Fibroblast of villous mesenchyme (primary cell): ENCODE results near the gene TSHZ2. TPM values are rescaled to one million over a fixed set of nuclear protein-coding genes. Genes with fewer than 3 reads are reported as not detected.

Source experiments
- DNase-seq: peaks from one replicate; pipeline ENCODE4 v3.0.0-alpha.2; 2010; ENCODE audit warnings: low read depth
- H3K4me3 ChIP-seq: 2 replicates; pipeline ENCODE4 v1.5.1; 2011; ENCODE audit warnings: low read depth, mild to moderate bottlenecking, low read length
- CTCF ChIP-seq: IDR thresholded peaks from 2 replicates; pipeline ENCODE4 v1.5.1; 2012; ENCODE audit warnings: low read depth, mild to moderate bottlenecking, low read length; ENCODE audit not compliant: insufficient read depth
- total RNA-seq: library from RNA; depleted of rRNA; stranded (reverse); fragments of >200 nt; gene quantifications from 2 replicates; pipeline ENCODE4 v1.2.3, GENCODE V29; 2012

The TSHZ2 gene
- total RNA-seq, 1 donor, result 2.6 TPM

DNA sequence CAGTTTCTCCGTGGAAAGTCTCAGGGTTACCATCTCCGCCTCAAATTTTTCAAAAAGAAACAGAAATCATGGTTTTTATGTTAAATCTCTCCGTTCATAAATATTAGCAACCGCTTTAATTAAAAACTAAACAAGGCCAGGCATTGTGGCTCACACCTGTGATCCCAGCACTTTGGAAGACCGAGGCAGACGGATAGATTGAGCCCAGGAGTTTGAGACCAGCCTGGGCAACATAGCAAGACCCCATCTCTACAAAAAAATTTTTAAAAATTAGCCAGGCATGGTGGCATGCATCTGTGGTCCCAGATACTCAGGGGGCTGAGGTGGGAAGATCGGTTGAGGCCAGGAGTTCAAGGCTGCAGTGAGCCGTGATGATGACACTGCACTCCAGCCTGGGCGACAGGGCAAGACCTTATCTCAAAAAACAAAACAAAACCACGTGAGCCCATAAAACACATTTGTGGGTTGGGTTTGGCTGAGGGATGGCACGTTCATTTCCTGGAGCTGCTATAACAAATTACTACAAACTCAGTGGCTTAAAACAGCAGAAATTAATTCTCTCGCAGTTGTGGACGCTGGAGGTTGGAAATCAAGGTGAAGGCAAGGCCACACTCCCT, 398.3 kb downstream of the TSHZ2 start:
- no peak for TF ChIP-seq CTCF
- DNase-seq, result no peak
- no peak overlapping the region for H3K4me3 ChIP-seq

- peak; percentile 20 for DNase-seq
- TF ChIP-seq CTCF, result no peak
- no peak overlapping the region for H3K4me3 ChIP-seq
Observed at GRCh38 chr20:53371216-53371615, 399.1 kb downstream of the TSHZ2 start.

DNA sequence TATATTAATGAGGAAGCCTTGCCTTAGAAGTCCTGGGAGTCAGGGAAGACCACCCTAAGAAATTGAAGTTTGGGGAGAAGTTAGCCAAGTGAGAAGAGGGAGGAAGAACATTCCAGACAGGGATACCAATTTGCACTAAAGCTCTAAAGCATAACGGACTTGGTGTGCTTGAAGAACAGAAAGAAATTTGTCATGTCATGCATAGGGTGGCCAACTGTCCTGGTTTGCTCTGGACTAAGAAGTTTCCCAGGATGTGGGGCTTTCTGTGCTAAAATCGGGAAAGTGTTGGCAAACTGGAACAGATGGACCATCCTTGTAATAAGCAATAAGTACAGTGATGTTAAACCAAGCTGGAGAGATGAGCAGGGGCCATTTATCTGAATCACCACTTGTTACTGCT, 403.9 kb downstream of the TSHZ2 start:
- TF ChIP-seq CTCF, result no peak
- no peak for DNase-seq
- no peak overlapping the region for H3K4me3 ChIP-seq

DNA sequence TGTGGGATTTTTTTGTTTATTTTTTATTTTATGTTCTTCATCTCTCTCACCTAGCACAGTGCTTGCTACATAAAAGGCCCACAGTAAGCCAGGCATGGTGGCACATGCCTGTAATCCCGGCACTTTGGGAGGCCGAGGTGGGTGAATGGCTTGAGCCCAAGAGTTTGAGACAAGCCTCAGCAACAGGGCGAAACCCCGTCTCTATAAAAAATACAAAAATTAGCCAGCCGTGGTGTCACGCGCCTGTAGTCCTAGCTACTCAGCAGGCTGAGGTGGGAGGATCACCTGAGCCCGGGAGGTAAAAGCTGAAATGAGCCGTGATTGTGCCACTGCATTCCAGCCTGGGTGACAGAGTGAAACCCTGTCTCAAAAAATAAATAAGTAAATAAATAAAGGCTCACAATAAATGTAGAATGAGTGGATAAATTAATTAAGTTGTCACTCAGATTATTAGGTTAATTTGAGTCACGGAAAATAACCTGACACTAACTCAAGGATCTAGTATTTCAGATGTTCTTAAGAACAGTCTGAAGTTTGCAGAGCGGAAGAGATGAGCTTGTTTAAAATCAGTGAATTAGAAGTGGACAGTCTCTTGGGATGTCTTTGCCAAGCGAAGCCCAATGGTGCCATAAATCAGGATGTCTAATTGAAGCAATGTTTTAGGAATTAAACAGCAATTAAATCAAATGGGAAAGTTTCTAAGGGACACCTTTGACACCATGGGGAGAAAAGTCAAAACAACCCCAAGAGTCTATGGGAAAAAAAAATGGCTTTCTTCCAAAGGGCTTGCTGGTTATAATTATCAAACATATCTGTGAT, 407.1 kb downstream of the TSHZ2 start:
- TF ChIP-seq CTCF, result no peak
- no peak overlapping the region for H3K4me3 ChIP-seq
- DNase-seq, result peak; percentile 7

- TF ChIP-seq CTCF, result no peak
- H3K4me3 ChIP-seq, result no peak overlapping the region
- no peak for DNase-seq
Observed at GRCh38 chr20:53379833-53380120, 407.6 kb downstream of the TSHZ2 start.

- TF ChIP-seq CTCF, result no peak
- no peak overlapping the region for H3K4me3 ChIP-seq
- no peak for DNase-seq
Observed at GRCh38 chr20:53381568-53382262, 409.6 kb downstream of the TSHZ2 start.
